GM23338 (cell line): ENCODE measurements around the gene UBE2Z. TPM values are rescaled to one million over a fixed set of nuclear protein-coding genes. Genes with fewer than 3 reads are reported as not detected.

Experiments
- ATAC-seq: fragments of 200-7000 bp; cut with Tn5 transposase; 3 replicates; pipeline ENCODE4 v1.9.1; 2020
- DNase-seq: peaks from one replicate; pipeline ENCODE4 v3.0.0-alpha.2; 2015; ENCODE audit warnings: low spot score
- H2AFZ ChIP-seq: fragments of 200-600 bp; sonication (generic); 2 replicates; pipeline ENCODE4 v1.8.0; 2016; ENCODE audit warnings: antibody characterized with exemption, mild to moderate bottlenecking, moderate library complexity
- H3F3A ChIP-seq: fragments of 200-600 bp; sonication (generic); replicated peaks from 2 replicates; pipeline ENCODE4 v1.8.0; 2017; ENCODE audit warnings: antibody characterized with exemption, mixed run types, low read depth
- H3K27ac ChIP-seq: fragments of 200-600 bp; sonication (generic); 2 replicates; pipeline ENCODE4 v1.6.1; 2016; ENCODE audit warnings: low read depth
- H3K27me3 ChIP-seq: fragments of 200-600 bp; sonication (generic); 2 replicates; pipeline ENCODE4 v1.8.0; 2016; ENCODE audit warnings: mild to moderate bottlenecking, mixed run types, moderate library complexity; ENCODE audit not compliant: insufficient read depth
- H3K36me3 ChIP-seq: fragments of 200-600 bp; sonication (generic); 2 replicates; pipeline ENCODE4 v1.8.0; 2016; ENCODE audit warnings: mild to moderate bottlenecking; ENCODE audit not compliant: insufficient read depth
- H3K4me1 ChIP-seq: fragments of 200-600 bp; sonication (generic); 2 replicates; pipeline ENCODE4 v1.8.0; 2016; ENCODE audit warnings: mild to moderate bottlenecking, moderate library complexity; ENCODE audit not compliant: insufficient read depth
- H3K4me2 ChIP-seq: fragments of 200-600 bp; sonication (generic); 2 replicates; pipeline ENCODE4 v1.7.1; 2017; ENCODE audit warnings: mixed run types
- H3K4me3 ChIP-seq: fragments of 200-600 bp; sonication (generic); 2 replicates; pipeline ENCODE4 v1.6.1; 2016; ENCODE audit warnings: mixed run types
- H3K79me2 ChIP-seq: fragments of 200-600 bp; sonication (generic); replicated peaks from 2 replicates; pipeline ENCODE4 v1.8.0; 2017; ENCODE audit warnings: mild to moderate bottlenecking; ENCODE audit not compliant: insufficient read depth
- H3K9me2 ChIP-seq: fragments of 200-600 bp; sonication (generic); 2 replicates; pipeline ENCODE4 v1.8.0; 2017; ENCODE audit not compliant: insufficient read depth
- H4K20me1 ChIP-seq: fragments of 200-600 bp; sonication (generic); replicated peaks from 2 replicates; pipeline ENCODE4 v1.8.0; 2017; ENCODE audit warnings: mild to moderate bottlenecking; ENCODE audit not compliant: insufficient read depth
- H3K27ac Mint-ChIP-seq: 2 replicates; pipeline ENCODE4 v1.8.0; 2020; ENCODE audit warnings: inconsistent platforms, mild to moderate bottlenecking, moderate library complexity, mixed read lengths
- H3K27me3 Mint-ChIP-seq: 3 replicates; pipeline ENCODE4 v1.8.0; 2022; ENCODE audit warnings: low read depth, mild to moderate bottlenecking, moderate library complexity, mixed read lengths, inconsistent platforms; ENCODE audit not compliant: insufficient read depth, poor library complexity
- H3K36me3 Mint-ChIP-seq: 3 replicates; pipeline ENCODE4 v1.8.0; 2021; ENCODE audit warnings: low read depth, mild to moderate bottlenecking, inconsistent platforms, moderate library complexity, mixed read lengths
- H3K4me1 Mint-ChIP-seq: 3 replicates; pipeline ENCODE4 v1.8.0; 2020; ENCODE audit warnings: mild to moderate bottlenecking, inconsistent platforms, mixed read lengths
- H3K4me3 Mint-ChIP-seq: 3 replicates; pipeline ENCODE4 v1.8.0; 2021; ENCODE audit warnings: moderate library complexity, mild to moderate bottlenecking, inconsistent platforms, mixed read lengths
- H3K9me3 Mint-ChIP-seq: 3 replicates; pipeline ENCODE4 v1.8.0; 2020; ENCODE audit warnings: moderate library complexity, mild to moderate bottlenecking, inconsistent platforms, mixed read lengths
- CTCF ChIP-seq, 2 experiments: fragments of 200-600 bp in 1 of 2; sonication (generic) in 1 of 2; conservative IDR thresholded peaks; 2 replicates each; pipeline versions ENCODE4 v1.5.1 to v1.6.1; 2016 to 2017; ENCODE audit warnings: antibody characterized with exemption in 2 of 2, low read depth in 2 of 2, mild to moderate bottlenecking in 2 of 2, moderate library complexity in 1 of 2
- EZH2phosphoT487 ChIP-seq: fragments of 200-600 bp; sonication (generic); IDR thresholded peaks from one replicate; pipeline ENCODE4 v1.8.1; 2018; ENCODE audit warnings: antibody characterized with exemption; ENCODE audit not compliant: unreplicated experiment
- POLR2AphosphoS5 ChIP-seq: IDR thresholded peaks from 2 replicates; pipeline ENCODE4 v1.6.1; 2016; ENCODE audit warnings: antibody characterized with exemption, low read depth
- ZNF331 ChIP-seq: fragments of 250-450 bp; sonication (Bioruptor Pico); IDR thresholded peaks from 2 replicates; pipeline ENCODE4 v1.5.0; 2020; ENCODE audit warnings: low read depth, mild to moderate bottlenecking, moderate library complexity
- polyA plus RNA-seq: library from polyadenylated mRNA; unstranded; fragments of >200 nt; fragmentation: Nextera tagmentation; extraction: Ambion mirVana; gene quantifications from 2 replicates; pipeline ENCODE4 v1.2.1, GENCODE V29; 2016
- total RNA-seq: library from RNA; depleted of rRNA; stranded (reverse); fragments of >200 nt; shearing (Covaris generic); gene quantifications from 2 replicates; pipeline ENCODE4 v1.2.3, GENCODE V29; 2014
- TF ChIP-seq, protein P1 (sequence below): fragments of 250-450 bp; sonication (Bioruptor Pico); IDR thresholded peaks from 2 replicates; pipeline ENCODE4 v1.5.0; 2020; ENCODE audit warnings: mild to moderate bottlenecking, moderate library complexity

UBE2Z gene
- total and polyA plus RNA-seq, 2 experiments from 2014 or later = 34.1 to 78.5 TPM

- H3K36me3 Mint-ChIP-seq = peaks cover 84% of the 10 kb centered on the region
- Histone ChIP-seq H3K27ac (peak overlapping the region; percentile 69), H3K79me2 (no peaks in the 10 kb centered on the region), H3K36me3 (peaks cover 55% of the 10 kb centered on the region), H3K4me2 (no peak overlapping the region), H2AFZ (no peak overlapping the region), H3K4me3 (no peak overlapping the region), H3K4me1 (no peaks in the 10 kb centered on the region), H3F3A (peaks cover 45% of the 10 kb centered on the region), H3K27me3 (no peaks in the 10 kb centered on the region), H4K20me1 (peaks cover 36% of the 10 kb centered on the region), H3K9me2 (no peaks in the 10 kb centered on the region)
- no peak overlapping the region for H3K4me3 Mint-ChIP-seq
- no peak for ATAC-seq
- no peak overlapping the region for H3K27ac Mint-ChIP-seq
- H3K9me3 Mint-ChIP-seq = no peaks in the 10 kb centered on the region
- H3K27me3 Mint-ChIP-seq = no peaks in the 10 kb centered on the region
- DNase-seq = no peak
- 0 out of 3 replicates have a peak, but pooled peaks cover 3% of the 10 kb centered on the region for H3K4me1 Mint-ChIP-seq
- TF ChIP-seq, protein P1, sequence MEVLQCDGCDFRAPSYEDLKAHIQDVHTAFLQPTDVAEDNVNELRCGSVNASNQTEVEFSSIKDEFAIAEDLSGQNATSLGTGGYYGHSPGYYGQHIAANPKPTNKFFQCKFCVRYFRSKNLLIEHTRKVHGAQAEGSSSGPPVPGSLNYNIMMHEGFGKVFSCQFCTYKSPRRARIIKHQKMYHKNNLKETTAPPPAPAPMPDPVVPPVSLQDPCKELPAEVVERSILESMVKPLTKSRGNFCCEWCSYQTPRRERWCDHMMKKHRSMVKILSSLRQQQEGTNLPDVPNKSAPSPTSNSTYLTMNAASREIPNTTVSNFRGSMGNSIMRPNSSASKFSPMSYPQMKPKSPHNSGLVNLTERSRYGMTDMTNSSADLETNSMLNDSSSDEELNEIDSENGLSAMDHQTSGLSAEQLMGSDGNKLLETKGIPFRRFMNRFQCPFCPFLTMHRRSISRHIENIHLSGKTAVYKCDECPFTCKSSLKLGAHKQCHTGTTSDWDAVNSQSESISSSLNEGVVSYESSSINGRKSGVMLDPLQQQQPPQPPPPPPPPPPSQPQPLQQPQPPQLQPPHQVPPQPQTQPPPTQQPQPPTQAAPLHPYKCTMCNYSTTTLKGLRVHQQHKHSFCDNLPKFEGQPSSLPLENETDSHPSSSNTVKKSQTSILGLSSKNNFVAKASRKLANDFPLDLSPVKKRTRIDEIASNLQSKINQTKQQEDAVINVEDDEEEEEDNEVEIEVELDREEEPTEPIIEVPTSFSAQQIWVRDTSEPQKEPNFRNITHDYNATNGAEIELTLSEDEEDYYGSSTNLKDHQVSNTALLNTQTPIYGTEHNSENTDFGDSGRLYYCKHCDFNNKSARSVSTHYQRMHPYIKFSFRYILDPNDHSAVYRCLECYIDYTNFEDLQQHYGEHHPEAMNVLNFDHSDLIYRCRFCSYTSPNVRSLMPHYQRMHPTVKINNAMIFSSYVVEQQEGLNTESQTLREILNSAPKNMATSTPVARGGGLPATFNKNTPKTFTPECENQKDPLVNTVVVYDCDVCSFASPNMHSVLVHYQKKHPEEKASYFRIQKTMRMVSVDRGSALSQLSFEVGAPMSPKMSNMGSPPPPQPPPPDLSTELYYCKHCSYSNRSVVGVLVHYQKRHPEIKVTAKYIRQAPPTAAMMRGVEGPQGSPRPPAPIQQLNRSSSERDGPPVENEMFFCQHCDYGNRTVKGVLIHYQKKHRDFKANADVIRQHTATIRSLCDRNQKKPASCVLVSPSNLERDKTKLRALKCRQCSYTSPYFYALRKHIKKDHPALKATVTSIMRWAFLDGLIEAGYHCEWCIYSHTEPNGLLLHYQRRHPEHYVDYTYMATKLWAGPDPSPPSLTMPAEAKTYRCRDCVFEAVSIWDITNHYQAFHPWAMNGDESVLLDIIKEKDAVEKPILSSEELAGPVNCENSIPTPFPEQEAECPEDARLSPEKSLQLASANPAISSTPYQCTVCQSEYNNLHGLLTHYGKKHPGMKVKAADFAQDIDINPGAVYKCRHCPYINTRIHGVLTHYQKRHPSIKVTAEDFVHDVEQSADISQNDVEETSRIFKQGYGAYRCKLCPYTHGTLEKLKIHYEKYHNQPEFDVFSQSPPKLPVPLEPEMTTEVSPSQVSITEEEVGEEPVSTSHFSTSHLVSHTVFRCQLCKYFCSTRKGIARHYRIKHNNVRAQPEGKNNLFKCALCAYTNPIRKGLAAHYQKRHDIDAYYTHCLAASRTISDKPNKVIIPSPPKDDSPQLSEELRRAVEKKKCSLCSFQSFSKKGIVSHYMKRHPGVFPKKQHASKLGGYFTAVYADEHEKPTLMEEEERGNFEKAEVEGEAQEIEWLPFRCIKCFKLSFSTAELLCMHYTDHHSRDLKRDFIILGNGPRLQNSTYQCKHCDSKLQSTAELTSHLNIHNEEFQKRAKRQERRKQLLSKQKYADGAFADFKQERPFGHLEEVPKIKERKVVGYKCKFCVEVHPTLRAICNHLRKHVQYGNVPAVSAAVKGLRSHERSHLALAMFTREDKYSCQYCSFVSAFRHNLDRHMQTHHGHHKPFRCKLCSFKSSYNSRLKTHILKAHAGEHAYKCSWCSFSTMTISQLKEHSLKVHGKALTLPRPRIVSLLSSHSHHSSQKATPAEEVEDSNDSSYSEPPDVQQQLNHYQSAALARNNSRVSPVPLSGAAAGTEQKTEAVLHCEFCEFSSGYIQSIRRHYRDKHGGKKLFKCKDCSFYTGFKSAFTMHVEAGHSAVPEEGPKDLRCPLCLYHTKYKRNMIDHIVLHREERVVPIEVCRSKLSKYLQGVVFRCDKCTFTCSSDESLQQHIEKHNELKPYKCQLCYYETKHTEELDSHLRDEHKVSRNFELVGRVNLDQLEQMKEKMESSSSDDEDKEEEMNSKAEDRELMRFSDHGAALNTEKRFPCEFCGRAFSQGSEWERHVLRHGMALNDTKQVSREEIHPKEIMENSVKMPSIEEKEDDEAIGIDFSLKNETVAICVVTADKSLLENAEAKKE = no peak
- TF ChIP-seq CTCF (conservative IDR thresholded peaks at IDR 0.05; ENCODE audit: low read depth in 2 of 2) (no peak), ZNF331 (CRISPR knock-in tag) (no peak), POLR2AphosphoS5 (no peak; the same call in 1 of the 2 replicates), EZH2phosphoT487 (no peak)
Observed at GRCh38 chr17:48928876-48929811, 20.9 kb downstream of the UBE2Z start.
